A549 (cell line): Measurements from ENCODE around the gene TCEAL8. TPM values are rescaled to one million over a fixed set of nuclear protein-coding genes. Genes with fewer than 3 reads are reported as not detected.
A peak's percentile ranks its signal among the peaks of the same experiment; 100 is the strongest.

Source experiments
- ATAC-seq, 2 experiments: fragments of 200-7000 bp in 1 of 2; fragments of >200 bp in 1 of 2; cut with Nextera tagmentation in 1 of 2; cut with Tn5 transposase in 1 of 2; 3 replicates each; pipeline versions ENCODE4 v1.8.0 to v1.9.1; 2018 to 2020; ENCODE audit warnings: mild to moderate bottlenecking in 1 of 2, moderate library complexity in 1 of 2
- CTCF ChIA-PET: fragments of 300-600 bp; sonication (Branson Sonifier 250); formaldehyde crosslinking; extraction: SDS; loops from one replicate; lab custom pipeline; 2021; ENCODE audit warnings: antibody characterized with exemption, inconsistent platforms; lab: Yijun Ruan, JAX
- POLR2A ChIA-PET: fragments of 350-600 bp; formaldehyde crosslinking; extraction: SDS; loops from one replicate; lab custom pipeline; 2021; ENCODE audit warnings: antibody characterized with exemption, inconsistent platforms; lab: Yijun Ruan, JAX
- DNase-seq, 2 experiments: peaks; one replicate each; pipeline versions ENCODE4 v3.0.0 to v3.0.0-alpha.2; 2011 to 2016; ENCODE audit warnings: low read depth in 1 of 2, low spot score in 1 of 2
- FAIRE-seq: peaks from 2 replicates; lab custom pipeline; 2011; peaks lifted over from hg19 to GRCh38; lab: Jason Lieb, UNC
- H3K27ac ChIP-seq, 2 experiments: fragments of >200 bp; sonication (Bioruptor Twin); formaldehyde crosslinking; 3 replicates each; pipeline ENCODE4 v1.5.1; 2016 to 2017
- H3K4me1 ChIP-seq: fragments of >200 bp; sonication (Bioruptor Twin); formaldehyde crosslinking; 3 replicates; pipeline ENCODE4 v1.6.1; 2016
- H3K4me2 ChIP-seq: fragments of >200 bp; sonication (Bioruptor Twin); formaldehyde crosslinking; 3 replicates; pipeline ENCODE4 v1.6.1; 2016
- H3K4me3 ChIP-seq: fragments of >200 bp; sonication (Bioruptor Twin); formaldehyde crosslinking; 3 replicates; pipeline ENCODE4 v1.5.1; 2016
- H3K9me3 ChIP-seq: fragments of >200 bp; sonication (Bioruptor Twin); formaldehyde crosslinking; 3 replicates; pipeline ENCODE4 v1.6.1; 2016
- BCL3 ChIP-seq: fragments of >200 bp; sonication (Bioruptor Twin); formaldehyde crosslinking; IDR thresholded peaks from 3 replicates; pipeline ENCODE4 v1.6.1; 2016
- BHLHE40 ChIP-seq: IDR thresholded peaks from 2 replicates; pipeline ENCODE4 v1.6.1; 2012; ENCODE audit warnings: low read depth, low read length, inconsistent platforms
- CEBPB ChIP-seq, 2 experiments: fragments of >200 bp in 1 of 2; sonication (Bioruptor Twin) in 1 of 2; formaldehyde crosslinking in 1 of 2; IDR thresholded peaks; 2 replicates each; pipeline ENCODE4 v1.6.1; 2012 to 2016
- CHD2 ChIP-seq: fragments of 150-350 bp; IDR thresholded peaks from 2 replicates; pipeline ENCODE4 v1.6.1; 2014; ENCODE audit warnings: low read length; ENCODE audit not compliant: partially characterized antibody
- EHMT2 ChIP-seq: fragments of 200-600 bp; sonication (generic); IDR thresholded peaks from 2 replicates; pipeline ENCODE4 v1.6.1; 2016; ENCODE audit warnings: antibody characterized with exemption, low read depth, mild to moderate bottlenecking, moderate library complexity
- ELK1 ChIP-seq: fragments of 150-350 bp; IDR thresholded peaks from 2 replicates; pipeline ENCODE4 v1.6.1; 2014; ENCODE audit warnings: low read depth, mild to moderate bottlenecking, low read length
- EP300 ChIP-seq, 2 experiments: fragments of >200 bp; sonication (Bioruptor Twin); formaldehyde crosslinking; IDR thresholded peaks; 2 replicates in 1 of 2; 3 replicates in 1 of 2; pipeline ENCODE4 v1.6.1; 2016 to 2017
- ESRRA ChIP-seq: fragments of 150-350 bp; IDR thresholded peaks from 2 replicates; pipeline ENCODE4 v1.6.1; 2014; ENCODE audit warnings: mild to moderate bottlenecking, low read length, borderline replicate concordance
- FOXS1 ChIP-seq: fragments of 250-450 bp; sonication (Bioruptor Pico); IDR thresholded peaks from 2 replicates; pipeline ENCODE4 v1.5.0; 2020; ENCODE audit warnings: mild to moderate bottlenecking, moderate library complexity
- HDAC2 ChIP-seq: fragments of 200-600 bp; sonication (generic); IDR thresholded peaks from 2 replicates; pipeline ENCODE4 v1.6.1; 2016
- HEYL ChIP-seq: fragments of 250-450 bp; sonication (Bioruptor Pico); IDR thresholded peaks from 2 replicates; pipeline ENCODE4 v1.8.0; 2021; ENCODE audit warnings: mild to moderate bottlenecking, moderate library complexity
- HOXB13 ChIP-seq: fragments of 250-450 bp; sonication (Bioruptor Pico); IDR thresholded peaks from 2 replicates; pipeline ENCODE4 v1.5.0; 2020; ENCODE audit warnings: low read depth, mild to moderate bottlenecking, moderate library complexity
- JUNB ChIP-seq: fragments of >200 bp; sonication (Bioruptor Twin); formaldehyde crosslinking; IDR thresholded peaks from 2 replicates; pipeline ENCODE4 v1.6.1; 2016
- KDM5A ChIP-seq: fragments of 200-600 bp; sonication (generic); IDR thresholded peaks from 2 replicates; pipeline ENCODE4 v1.6.1; 2016; ENCODE audit warnings: antibody characterized with exemption, mild to moderate bottlenecking
- MAFK ChIP-seq: fragments of 450-650 bp; IDR thresholded peaks from 2 replicates; pipeline ENCODE4 v1.6.1; 2014; ENCODE audit not compliant: partially characterized antibody
- MAX ChIP-seq: IDR thresholded peaks from 2 replicates; pipeline ENCODE4 v1.6.1; 2012
- MAZ ChIP-seq: fragments of 150-350 bp; IDR thresholded peaks from 2 replicates; pipeline ENCODE4 v1.6.1; 2014; ENCODE audit warnings: antibody characterized with exemption, low read depth, low read length, borderline replicate concordance
- PHF8 ChIP-seq: fragments of 200-600 bp; sonication (generic); IDR thresholded peaks from 2 replicates; pipeline ENCODE4 v1.6.1; 2016; ENCODE audit warnings: low read depth, mild to moderate bottlenecking, antibody characterized with exemption, moderate library complexity, borderline replicate concordance
- RCOR1 ChIP-seq: fragments of 150-350 bp; IDR thresholded peaks from 2 replicates; pipeline ENCODE4 v1.6.1; 2014; ENCODE audit warnings: antibody characterized with exemption, low read length, low read depth
- TFCP2L1 ChIP-seq: fragments of 250-450 bp; sonication (Bioruptor Pico); IDR thresholded peaks from 2 replicates; pipeline ENCODE4 v1.5.0; 2021; ENCODE audit warnings: mild to moderate bottlenecking
- WGBS: methylation state at CpG from one replicate; pipeline ENCODE4 v1.1.6; 2017; ENCODE audit errors: missing lambda C conversion rate; 5-methylcytosine and 5-hydroxymethylcytosine counted together
- polyA plus RNA-seq, 4 experiments: library from polyadenylated mRNA; depleted of rRNA in 3 of 4; stranded (reverse); fragments of >200 nt; fragmentation: RNase III in 1 of 4; extraction: RNeasy Plus Mini Kit Qiagen cat#74134 plus additional on column Dnase treatment in 1 of 4; gene quantifications; 2 replicates in 3 of 4; 3 replicates in 1 of 4; pipeline ENCODE4 v1.2.3, GENCODE V29; 2011 to 2017
- TF ChIP-seq, protein P1 (sequence below): fragments of >200 bp; sonication (Bioruptor Twin); formaldehyde crosslinking; IDR thresholded peaks from 2 replicates; pipeline ENCODE4 v1.6.1; 2016
- TF ChIP-seq, protein P2 (sequence below): fragments of 450-650 bp; IDR thresholded peaks from 2 replicates; pipeline ENCODE4 v1.6.1; 2014; ENCODE audit warnings: antibody characterized with exemption

TCEAL8 gene
- polyA plus RNA-seq, 2 of the 4 experiments (the other 2 are of a cell fraction), result 45.5 to 59.4 TPM

GRCh38 chrX:103214870-103215424 lies 40.0 kb downstream of the TCEAL8 start, which contains the start of gene BEX4:
Gene BEX4, plus strand, starts transcription at chrX:103215108. Its CDS starts 1,046 bp downstream, at chrX:103216154.
- CTCF ChIA-PET, result no interaction called here
- peak within 1 kb of the TSS; percentile 54 for H3K4me3 ChIP-seq
- TF ChIP-seq CEBPB (IDR thresholded peaks at IDR 0.05) (no peak), FOXS1 (no peak), MAX (0 out of 2 replicates have a peak, but pooled peaks have one; percentile 25), ESRRA (no peak), CHD2 (no peak), BHLHE40 (no peak), HEYL (CRISPR knock-in tag) (no peak), RCOR1 (no peak), MAFK (no peak), PHF8 (peak; percentile 36; the same call in 1 of the 2 replicates), BCL3 (no peak), JUNB (no peak), TFCP2L1 (CRISPR knock-in tag) (no peak), KDM5A (no peak), MAZ (no peak)
- TF ChIP-seq, protein P1, sequence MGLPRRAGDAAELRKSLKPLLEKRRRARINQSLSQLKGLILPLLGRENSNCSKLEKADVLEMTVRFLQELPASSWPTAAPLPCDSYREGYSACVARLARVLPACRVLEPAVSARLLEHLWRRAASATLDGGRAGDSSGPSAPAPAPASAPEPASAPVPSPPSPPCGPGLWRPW, result no peak
- TF ChIP-seq, protein P2, sequence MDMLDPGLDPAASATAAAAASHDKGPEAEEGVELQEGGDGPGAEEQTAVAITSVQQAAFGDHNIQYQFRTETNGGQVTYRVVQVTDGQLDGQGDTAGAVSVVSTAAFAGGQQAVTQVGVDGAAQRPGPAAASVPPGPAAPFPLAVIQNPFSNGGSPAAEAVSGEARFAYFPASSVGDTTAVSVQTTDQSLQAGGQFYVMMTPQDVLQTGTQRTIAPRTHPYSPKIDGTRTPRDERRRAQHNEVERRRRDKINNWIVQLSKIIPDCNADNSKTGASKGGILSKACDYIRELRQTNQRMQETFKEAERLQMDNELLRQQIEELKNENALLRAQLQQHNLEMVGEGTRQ, result peak; percentile 86
- TF ChIP-seq, all 56 proteins: peak for 3
- ATAC-seq, result peak; percentile 85 to 96
- FAIRE-seq, result no peak
- DNase-seq, result peak; percentile 44 to 55
- POLR2A ChIA-PET, result interaction anchor here (1.0 kb wide), 1 partner anchor 189 kb away, joined by 3 read pairs; no protein-coding TSS in a partner anchor
- peak within 1 kb of the TSS; percentile 41 to 79; a peak in 5 of 6 replicates for H3K27ac ChIP-seq
- H3K4me2 ChIP-seq, result peak within 1 kb of the TSS; percentile 77
- no peaks in the 10 kb centered on the region for H3K9me3 ChIP-seq
- 5% methylated on average over 24 of the region's 45 CpGs for WGBS
- no peaks in the 10 kb centered on the region for H3K4me1 ChIP-seq

- FAIRE-seq (no peak), ATAC-seq (no peak)
- no peaks in the 10 kb centered on the region for H3K4me1 ChIP-seq
- H3K4me2 ChIP-seq, result no peak overlapping the region
- ChIA-PET CTCF (interaction anchor here (1.3 kb wide), 1 partner anchor 262 kb away, joined by 3 read pairs; no protein-coding TSS in a partner anchor), POLR2A (no interaction called here)
- H3K4me3 ChIP-seq, result no peak overlapping the region
- WGBS, result 80% methylated on average over 8 of the region's 8 CpGs
- H3K9me3 ChIP-seq, result no peaks in the 10 kb centered on the region
- TF ChIP-seq JUNB, result no peak
- no peak for TF ChIP-seq HDAC2
- no peak for TF ChIP-seq HOXB13
- TF ChIP-seq ESRRA, result no peak
- no peak for TF ChIP-seq FOXS1
- TF ChIP-seq MAX, result no peak
- no peak for TF ChIP-seq EP300 (IDR thresholded peaks at IDR 0.05)
- TF ChIP-seq EHMT2, result no peak
- no peak for TF ChIP-seq TFCP2L1 (CRISPR knock-in tag)
- no peak for TF ChIP-seq ELK1
- TF ChIP-seq, all 56 proteins: peak for 0
- DNase-seq, result no peak
- H3K27ac ChIP-seq, result no peak overlapping the region
These were observed 42.1 kb downstream of the TCEAL8 start for GRCh38 chrX:103212749-103213457.
